ENCODE results near the gene JPH3.

DNA sequence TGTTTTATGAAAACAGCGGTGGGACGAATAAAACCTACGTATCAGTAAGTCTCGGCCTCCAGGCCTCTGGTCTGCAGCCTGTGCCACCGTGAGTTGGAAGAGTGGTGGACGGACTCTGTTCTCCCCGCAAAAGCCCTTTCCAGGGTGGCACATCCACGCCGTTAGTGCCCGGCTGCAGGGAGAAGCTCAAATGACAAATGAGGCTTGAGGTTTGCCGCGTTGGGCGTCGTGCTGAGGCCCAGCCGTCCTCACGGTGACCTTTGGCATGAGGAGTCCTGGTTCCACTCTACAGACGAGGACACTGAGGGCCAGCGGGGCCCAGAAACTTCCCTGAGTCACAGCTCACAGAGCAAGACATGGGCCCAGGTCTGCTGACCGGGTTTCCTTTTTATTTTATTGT lies 40.2 kb downstream of the JPH3 start:
- TF ChIP-seq EZH2 (IDR thresholded peaks at IDR 0.05; ENCODE audit: insufficient read depth, poor library complexity, severe bottlenecking), result no peak
- no peak for TF ChIP-seq EZH2phosphoT487 (IDR thresholded peaks at IDR 0.05; ENCODE audit: insufficient read depth, low read depth)
